ENCODE measurements around the gene NLGN3. TPM values are rescaled to one million over a fixed set of nuclear protein-coding genes. Genes with fewer than 3 reads are reported as not detected.
A peak's percentile ranks its signal among the peaks of the same experiment; 100 is the strongest.

Gene NLGN3
- total RNA-seq, 1 experiment from 2014 or later: not detected

DNA sequence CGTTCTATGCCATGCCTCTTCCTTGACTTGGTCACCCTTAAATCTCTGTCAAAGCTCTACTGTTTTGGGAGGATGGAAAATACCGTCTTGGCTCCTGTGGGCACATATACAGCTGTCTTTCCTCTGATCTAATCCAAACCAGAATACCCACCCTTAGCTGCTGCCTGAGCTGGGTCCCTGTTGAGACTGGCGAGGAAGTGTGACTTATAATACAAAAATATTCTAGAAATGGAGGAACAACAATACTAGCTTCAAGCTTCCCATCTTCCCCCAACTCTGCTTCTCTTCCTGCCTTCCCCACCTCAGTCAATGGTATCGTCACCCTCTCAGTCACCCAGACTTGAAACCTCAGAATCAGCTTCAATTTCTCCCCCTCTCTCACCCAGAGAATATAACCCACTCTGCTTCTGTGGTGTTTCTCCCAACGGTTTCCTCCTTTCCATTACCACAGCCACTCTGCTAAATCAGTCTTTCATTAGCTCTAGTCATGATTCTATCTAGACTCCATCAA lies 32.7 kb upstream of the NLGN3 start:
- in situ Hi-C loops (cut with HindIII; ENCODE audit: low sequenced_read_pairs): no loop called here
- DNase-seq (ENCODE audit: low spot score): no peak

DNA sequence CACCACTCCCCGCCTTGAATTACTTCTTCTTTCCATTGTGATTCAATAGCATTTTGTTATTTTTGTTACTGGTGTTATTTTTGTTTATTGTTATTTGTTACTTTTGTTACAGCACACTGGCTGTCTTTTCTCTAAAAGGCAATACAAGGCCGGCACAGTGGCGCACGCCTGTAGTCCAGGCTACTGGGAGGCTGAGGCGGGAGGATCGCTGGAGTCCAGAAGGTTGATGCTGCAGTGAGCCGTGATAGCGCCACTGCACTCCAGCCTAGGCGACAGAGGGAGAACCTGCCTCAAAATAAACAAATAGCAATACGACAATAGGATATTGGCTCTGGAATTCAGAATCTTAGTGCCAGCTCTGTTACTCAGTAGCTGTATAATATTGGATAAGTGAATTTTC lies 27.3 kb upstream of the NLGN3 start:
- in situ Hi-C loops (cut with HindIII; ENCODE audit: low sequenced_read_pairs): no loop called here
- DNase-seq (ENCODE audit: low spot score): no peak

DNA sequence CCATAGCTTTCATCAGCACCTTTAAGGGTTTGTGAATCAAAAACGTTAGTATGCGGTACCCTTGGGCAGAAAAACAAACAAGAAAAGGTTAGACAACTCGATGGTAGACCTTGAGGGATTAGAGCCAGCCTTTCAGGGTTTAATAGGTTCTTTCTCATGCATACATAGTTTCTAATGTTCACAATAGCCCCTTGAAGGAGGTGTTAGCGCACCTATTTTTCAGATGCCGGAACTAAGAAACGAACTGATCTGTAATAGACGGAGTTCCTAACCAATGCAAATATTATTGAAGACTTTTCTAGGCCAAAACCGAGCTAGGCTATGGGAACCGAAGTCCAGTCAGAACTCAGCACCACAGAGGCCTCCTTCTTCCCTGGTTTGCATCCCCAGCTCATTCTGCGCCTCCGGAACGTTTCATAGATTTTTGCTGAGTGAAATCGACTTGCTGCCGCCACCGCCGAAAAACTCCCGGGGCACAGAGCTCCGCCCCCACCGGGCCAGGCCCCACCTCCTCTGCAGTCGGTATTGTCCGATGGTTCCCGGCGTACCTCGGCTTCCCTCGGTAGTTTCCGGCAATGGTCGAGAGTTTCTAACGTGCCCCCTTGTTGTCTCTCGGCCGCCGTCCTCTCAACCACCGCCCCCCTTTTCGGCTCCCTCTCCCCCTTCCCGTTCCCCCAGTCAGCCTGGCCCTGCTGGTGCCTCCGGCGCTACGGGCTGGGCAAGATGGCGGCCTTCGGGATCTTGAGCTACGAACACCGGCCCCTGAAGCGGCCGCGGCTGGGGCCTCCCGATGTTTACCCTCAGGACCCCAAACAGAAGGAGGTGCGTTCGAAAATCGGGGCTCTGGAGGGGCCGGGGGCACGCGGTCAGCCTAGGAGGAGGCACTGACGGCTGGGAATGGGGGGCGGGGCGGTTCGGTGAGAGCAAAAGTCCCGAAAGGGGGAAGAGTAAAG lies 26.3 kb upstream of the NLGN3 start, which contains the start of gene MED12:
Gene MED12 (plus strand): TSS at position 565 of the 953 bp plus-strand sequence. CDS start 159 bp downstream, at position 724.
- peak; percentile 86 for DNase-seq (ENCODE audit: low spot score)
- in situ Hi-C loops (cut with HindIII; ENCODE audit: low sequenced_read_pairs): no loop called here

DNA sequence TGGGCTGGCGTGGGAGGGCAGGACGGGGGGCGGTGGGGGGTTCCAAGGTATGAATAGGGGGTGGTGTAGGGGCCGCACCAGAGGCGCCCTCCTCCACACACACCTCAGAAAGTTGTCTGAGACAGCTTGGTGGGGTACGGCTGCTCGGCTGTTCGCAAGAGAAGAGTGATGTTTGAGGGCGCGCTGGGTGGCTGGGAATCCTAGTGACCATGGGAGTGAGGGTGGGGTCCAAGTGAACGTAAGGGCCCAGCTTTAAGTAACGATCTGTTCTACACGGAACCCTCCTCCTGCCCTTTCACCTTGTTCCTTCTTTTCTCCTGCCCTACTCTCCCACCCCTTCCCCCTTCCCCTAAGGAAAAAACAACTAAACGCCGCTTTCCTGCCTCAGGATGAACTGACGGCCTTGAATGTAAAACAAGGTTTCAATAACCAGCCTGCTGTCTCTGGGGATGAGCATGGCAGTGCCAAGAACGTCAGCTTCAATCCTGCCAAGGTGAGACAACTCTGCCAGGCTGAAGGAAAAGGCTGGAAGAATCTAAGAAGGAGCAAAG lies 25.6 kb upstream of the NLGN3 start:
- in situ Hi-C loops (cut with HindIII; ENCODE audit: low sequenced_read_pairs): no loop called here
- peak; percentile 32 for DNase-seq (ENCODE audit: low spot score)

DNA sequence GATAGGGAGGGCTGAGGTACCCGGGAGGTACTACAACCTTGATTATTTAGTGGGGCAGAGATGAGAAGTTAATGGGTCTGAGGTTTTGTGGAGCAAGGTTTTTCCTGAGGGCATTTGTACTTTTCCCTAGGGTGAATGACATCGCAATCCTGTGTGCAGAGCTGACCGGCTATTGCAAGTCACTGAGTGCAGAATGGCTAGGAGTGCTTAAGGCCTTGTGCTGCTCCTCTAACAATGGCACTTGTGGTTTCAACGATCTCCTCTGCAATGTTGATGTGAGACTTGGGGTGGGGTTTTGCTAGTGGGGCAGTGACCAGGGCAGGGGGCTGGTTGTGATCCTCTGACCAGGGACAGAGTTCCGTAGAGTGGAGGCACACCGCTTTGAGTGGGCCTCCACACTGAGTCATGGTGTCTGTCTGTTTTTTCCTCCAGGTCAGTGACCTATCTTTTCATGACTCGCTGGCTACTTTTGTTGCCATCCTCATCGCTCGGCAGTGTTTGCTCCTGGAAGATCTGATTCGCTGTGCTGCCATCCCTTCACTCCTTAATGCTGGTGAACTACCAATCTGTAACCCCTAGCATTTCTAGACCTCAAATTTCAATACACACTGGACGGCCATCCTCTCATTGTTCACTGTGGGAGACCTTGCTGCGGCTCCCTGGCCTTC lies 16.3 kb upstream of the NLGN3 start:
- no peak for DNase-seq (ENCODE audit: low spot score)
- in situ Hi-C loops (cut with HindIII; ENCODE audit: low sequenced_read_pairs): no loop called here

DNA sequence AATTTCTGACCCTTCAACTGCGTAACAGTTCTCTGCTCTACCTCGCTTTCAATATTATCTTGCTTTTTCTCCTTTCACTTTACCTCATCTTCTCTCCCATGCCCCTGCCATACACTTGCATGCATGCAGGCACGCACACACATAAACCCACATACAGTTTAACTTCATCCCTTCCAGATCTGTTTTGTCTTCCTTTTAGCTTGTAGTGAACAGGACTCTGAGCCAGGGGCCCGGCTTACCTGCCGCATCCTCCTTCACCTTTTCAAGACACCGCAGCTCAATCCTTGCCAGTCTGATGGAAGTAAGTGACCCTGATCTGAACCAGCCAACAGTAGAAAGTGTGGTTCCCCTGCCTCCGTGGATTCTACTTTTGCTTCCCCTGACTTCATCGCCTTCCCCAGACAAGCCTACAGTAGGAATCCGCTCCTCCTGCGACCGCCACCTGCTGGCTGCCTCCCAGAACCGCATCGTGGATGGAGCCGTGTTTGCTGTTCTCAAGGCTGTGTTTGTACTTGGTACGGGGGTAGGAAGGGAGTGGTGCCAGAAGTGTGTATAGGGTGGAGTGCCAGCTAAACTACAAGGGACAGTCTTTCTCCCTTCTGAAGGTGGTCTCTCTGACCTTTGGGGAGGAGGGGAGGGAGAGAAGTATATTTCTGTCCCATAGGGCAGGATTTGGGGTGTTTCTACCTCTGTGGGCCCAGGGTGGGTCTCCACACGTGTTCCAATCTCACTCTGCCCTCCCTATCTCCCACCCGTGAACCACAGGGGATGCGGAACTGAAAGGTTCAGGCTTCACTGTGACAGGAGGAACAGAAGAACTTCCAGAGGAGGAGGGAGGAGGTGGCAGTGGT lies 15.5 kb upstream of the NLGN3 start:
- in situ Hi-C loops (cut with HindIII; ENCODE audit: low sequenced_read_pairs): no loop called here
- peak; percentile 60 for DNase-seq (ENCODE audit: low spot score)

DNA sequence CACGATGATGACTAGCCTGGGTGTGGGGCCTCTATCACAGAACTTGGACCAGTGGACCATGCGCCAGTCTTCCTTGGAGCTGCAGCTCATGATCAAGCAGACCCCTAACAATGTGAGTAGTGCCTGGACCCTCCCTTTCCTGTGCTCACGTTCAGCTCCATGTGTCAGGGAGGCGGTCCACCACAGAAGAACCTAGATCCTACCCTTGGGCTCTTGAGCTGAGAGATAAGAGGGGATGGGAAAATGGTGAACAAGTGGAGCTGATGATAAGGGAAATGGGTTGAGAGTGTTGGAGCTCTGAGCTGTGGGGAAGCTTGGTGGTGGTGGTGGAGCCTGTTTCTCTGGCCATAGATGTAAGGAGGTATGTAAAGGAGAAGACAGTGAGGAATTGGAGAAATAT lies 13.1 kb upstream of the NLGN3 start:
- in situ Hi-C loops (cut with HindIII; ENCODE audit: low sequenced_read_pairs): no loop called here
- no peak for DNase-seq (ENCODE audit: low spot score)

DNA sequence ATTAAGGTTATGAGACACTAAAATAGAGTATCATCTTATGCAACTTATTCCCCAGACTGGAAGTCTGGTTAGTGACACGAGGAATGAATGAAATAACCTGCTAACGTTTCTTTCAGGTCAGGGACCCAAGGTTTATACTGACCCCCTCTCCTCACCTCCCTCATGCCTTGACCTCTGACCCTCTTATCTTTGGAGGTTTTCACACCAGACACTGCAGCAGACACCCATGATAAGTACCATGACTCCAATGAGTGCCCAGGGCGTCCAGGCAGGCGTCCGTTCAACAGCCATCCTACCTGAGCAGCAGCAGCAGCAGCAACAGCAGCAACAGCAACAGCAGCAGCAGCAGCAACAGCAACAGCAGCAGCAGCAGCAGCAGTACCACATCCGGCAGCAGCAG lies 4.2 kb upstream of the NLGN3 start:
- DNase-seq (ENCODE audit: low spot score): no peak
- in situ Hi-C loops (cut with HindIII; ENCODE audit: low sequenced_read_pairs): no loop called here

DNA sequence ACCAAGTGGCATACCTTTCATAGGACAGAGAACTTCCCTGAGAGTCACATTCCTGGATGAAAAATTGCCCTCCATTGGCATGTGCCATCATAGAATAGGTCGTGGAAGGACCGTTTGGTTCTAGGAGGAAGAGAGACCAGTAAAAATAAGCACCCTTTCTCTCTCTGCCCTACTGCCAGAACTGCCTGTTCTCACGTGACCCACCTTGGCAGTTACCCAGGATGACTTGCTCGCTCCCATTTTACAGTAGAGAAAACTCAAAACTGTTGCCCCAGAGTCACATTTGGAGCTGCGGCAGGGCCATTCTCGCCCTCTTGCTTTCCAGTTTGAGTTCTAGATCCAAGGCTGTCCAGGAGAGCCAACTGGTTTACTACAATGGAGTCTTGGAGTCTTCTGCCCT lies 1.1 kb upstream of the NLGN3 start:
- DNase-seq (ENCODE audit: low spot score): peak; percentile 43
- in situ Hi-C loops (cut with HindIII; ENCODE audit: low sequenced_read_pairs): no loop called here

DNA sequence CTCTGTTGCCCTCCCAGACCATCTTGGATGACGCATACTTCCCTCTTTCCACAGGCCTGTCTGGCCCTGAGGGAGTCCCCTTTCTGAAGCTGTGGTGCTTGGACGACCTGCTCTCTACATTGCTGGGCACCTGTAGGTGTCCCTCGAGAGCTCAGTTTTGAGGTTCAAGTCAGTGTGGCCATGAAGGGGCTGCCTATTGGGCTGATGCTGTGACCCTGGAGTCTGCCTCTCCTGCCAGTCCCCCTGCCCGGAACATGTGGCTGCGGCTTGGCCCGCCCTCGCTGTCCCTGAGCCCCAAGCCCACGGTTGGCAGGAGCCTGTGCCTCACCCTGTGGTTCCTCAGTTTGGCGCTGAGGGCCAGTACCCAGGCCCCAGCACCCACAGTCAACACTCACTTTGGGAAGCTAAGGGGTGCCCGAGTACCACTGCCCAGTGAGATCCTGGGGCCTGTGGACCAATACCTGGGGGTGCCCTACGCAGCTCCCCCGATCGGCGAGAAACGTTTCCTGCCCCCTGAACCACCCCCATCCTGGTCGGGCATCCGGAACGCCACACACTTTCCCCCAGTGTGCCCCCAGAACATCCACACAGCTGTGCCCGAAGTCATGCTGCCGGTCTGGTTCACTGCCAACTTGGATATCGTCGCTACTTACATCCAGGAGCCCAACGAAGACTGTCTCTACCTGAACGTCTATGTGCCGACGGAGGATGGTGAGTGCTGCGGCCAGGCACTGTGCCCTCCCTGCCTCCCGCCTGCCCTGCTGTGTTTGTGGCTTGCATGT lies 3.0 kb downstream of the NLGN3 start:
- in situ Hi-C loops (cut with HindIII; ENCODE audit: low sequenced_read_pairs): no loop called here
- peak; percentile 72 for DNase-seq (ENCODE audit: low spot score)

DNA sequence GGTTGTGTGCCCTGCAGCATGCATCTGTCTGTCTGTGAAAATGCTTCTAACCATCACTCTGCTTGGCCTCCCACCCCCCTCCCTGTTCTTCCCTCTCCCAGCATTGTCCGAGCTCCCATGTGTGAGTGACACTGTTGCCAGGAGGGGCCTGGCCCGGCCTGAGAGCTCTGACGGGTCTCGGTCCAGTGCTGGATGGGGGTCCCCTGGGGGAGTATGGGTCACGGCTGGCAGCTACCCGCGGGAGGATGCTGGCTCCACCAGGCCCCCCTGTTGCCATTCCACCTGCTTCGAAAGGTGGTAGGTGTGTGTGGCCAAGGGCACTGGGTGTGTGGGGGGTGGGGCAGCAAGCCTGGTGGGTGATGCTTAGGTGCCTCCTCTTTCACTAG lies 3.6 kb downstream of the NLGN3 start:
- in situ Hi-C loops (cut with HindIII; ENCODE audit: low sequenced_read_pairs): no loop called here
- no peak for DNase-seq (ENCODE audit: low spot score)

DNA sequence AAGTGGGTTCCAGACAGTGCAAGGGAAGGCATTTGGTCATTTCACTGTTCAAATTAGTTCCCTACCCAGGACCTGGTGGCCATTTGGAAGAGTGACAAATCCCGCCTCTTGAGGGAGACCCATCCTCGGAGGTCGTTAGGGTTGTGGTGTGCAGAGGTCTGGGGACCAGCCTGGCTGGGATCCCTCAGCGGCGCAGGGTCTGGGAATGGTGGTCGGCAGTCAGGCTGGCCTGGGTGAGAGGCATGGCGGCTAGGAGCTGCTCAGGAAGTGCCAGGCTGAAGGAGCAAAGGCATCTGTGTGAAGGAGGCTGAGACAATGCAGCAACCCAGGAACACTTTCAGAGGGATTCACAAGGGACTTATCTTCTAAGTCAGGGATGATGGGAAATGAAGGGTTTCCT lies 6.7 kb downstream of the NLGN3 start:
- no peak for DNase-seq (ENCODE audit: low spot score)
- in situ Hi-C loops (cut with HindIII; ENCODE audit: low sequenced_read_pairs): no loop called here

DNA sequence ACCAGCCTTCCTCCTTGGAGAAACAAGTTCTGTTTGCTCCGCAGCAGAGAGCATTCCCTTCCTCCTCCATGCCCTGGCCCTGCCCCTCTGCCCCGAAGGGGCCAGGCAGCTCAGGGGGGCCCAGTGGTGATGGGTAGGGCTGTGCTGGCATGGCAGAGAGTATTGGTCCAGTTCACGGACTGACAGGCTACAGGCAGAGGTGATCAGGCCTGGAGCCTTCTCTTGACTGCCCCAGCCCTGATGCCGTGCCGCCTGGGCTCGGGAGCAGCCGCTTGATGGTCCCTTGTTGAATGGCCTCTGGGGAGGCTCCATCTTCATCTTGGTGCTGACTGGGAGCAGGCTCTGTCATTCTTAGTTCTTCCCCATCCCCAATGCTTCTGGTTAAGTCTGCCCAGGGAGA lies 9.6 kb downstream of the NLGN3 start:
- in situ Hi-C loops (cut with HindIII; ENCODE audit: low sequenced_read_pairs): no loop called here
- no peak for DNase-seq (ENCODE audit: low spot score)

DNA sequence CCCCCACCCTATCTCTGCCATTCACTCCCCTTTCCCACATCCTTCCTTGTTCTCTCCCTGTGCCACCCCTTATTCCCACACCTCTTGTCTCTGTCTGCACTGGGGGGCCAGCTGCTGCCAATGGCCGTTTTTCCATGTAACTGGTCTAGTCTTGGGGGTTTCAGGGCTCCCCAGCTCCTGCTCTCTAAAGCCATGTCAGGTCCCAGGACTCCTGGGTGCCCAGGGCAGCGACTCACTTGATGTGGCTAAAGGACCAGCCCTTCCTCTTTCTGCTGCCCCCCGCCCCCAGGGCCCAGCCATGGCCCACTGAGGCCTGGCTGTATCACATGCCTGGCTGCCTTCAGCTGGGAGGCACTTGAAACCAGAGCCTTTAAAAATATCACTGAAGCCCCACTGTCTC lies 10.0 kb downstream of the NLGN3 start:
- DNase-seq (ENCODE audit: low spot score): no peak
- in situ Hi-C loops (cut with HindIII; ENCODE audit: low sequenced_read_pairs): no loop called here

DNA sequence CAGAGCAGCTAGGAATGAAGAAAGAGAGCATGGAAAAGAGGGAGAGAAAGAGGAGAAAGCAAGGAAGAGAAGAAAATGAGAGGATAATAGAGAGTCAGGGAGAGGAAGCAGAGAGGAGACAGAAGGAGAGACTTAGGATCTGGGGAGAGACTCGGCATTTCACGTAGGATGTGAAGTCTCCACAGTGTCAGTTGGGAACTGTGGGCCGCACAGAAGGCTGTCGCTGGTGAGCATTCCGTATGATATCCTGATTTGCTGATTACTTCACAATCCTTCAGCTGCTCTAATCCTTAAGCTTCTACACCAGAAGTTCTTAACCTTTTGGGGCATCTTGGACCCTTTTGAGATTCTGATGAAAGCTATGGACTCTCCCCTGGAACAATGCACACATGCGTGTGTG lies 14.0 kb downstream of the NLGN3 start:
- in situ Hi-C loops (cut with HindIII; ENCODE audit: low sequenced_read_pairs): no loop called here

DNA sequence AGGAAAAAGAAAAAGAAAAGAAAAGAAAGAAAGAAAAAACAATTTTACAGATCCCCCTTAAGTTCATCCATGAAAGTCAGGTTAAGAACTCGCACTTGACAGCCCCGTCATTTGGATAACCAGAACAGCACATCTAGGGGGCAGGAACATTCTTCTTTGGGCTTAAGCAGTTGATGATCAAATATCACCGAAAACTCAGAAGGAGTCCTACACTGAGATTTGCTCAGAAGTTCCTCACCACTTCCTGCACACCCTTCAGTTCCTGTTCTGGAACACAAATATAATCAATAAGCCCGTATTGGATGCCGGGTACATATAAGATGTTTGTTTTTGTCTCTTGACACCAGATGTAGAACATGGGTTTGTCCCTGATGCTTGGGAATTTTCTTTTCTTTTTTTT lies 14.7 kb downstream of the NLGN3 start:
- no peak for DNase-seq (ENCODE audit: low spot score)
- in situ Hi-C loops (cut with HindIII; ENCODE audit: low sequenced_read_pairs): no loop called here

More for the DNA sequence above, 14.0 kb downstream of the NLGN3 start:
- DNase-seq (ENCODE audit: low spot score): no peak

DNA sequence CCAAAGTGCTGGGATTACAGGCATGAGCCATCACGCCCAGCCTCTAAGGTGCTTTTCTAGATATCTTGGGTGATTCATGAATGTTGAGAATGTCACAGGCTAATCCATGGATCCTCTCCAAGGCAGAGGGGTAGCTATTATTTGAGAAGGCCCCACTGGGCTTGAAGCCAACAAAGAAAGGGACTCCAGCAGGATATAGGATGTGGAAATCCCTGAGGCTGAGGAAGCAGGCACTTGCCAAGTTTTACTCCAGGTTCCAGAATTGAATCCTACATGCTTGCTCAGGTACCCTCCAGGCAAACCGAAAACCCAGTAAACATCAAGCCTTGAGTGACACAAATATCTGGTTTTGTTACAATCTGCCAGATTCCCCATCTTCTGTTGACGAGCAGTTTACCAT lies 15.8 kb downstream of the NLGN3 start:
- in situ Hi-C loops (cut with HindIII; ENCODE audit: low sequenced_read_pairs): no loop called here
- DNase-seq (ENCODE audit: low spot score): no peak

DNA sequence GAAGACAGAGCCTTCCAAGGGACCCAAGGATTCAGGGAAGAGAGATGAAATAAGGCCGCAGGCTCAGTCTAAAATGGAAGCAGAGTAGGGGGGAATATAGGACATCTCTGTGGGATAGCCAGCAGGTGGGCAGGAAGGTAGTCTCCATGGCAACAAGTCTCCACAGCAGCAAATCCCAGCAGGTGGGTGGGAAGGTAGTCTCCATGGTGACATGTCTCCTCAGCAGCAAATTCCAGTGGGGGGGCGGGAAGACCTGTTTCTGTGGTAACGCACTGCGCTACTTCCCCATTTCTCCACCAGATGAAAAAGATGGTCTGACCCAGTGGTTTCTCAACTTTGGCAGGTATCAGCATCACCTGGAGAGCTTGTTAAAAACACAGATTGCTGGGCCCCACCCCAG lies 18.3 kb downstream of the NLGN3 start:
- in situ Hi-C loops (cut with HindIII; ENCODE audit: low sequenced_read_pairs): no loop called here
- peak; percentile 33 for DNase-seq (ENCODE audit: low spot score)
